Peyer's patch (tissue), 4 donors: Measurements from ENCODE around the gene NAV2. TPM values are rescaled to one million over a fixed set of nuclear protein-coding genes. Genes with fewer than 3 reads are reported as not detected.

Experiments used
- DNase-seq, 3 donors: peaks; one replicate each; pipeline ENCODE4 v3.0.0-alpha.2; 2017 to 2019
- H3K27ac ChIP-seq, 4 donors: fragments of 200-600 bp; sonication (generic); one replicate each; pipeline ENCODE4 v1.5.1; 2016 to 2019
- H3K27me3 ChIP-seq, 2 donors: fragments of 200-600 bp; sonication (generic); one replicate each; pipeline ENCODE4 v1.5.1; 2019
- H3K36me3 ChIP-seq, 3 donors: fragments of 200-600 bp; sonication (generic); one replicate each; pipeline ENCODE4 v1.5.1; 2016 to 2019
- H3K4me1 ChIP-seq, 4 donors: fragments of 200-600 bp; sonication (generic); one replicate each; pipeline ENCODE4 v1.5.1; 2016 to 2019
- H3K4me3 ChIP-seq, 4 donors: fragments of 200-600 bp; sonication (generic); 1 replicate in 3 of 4; 2 replicates in 1 of 4; pipeline ENCODE4 v1.5.1; 2016 to 2019; ENCODE audit warnings: mild to moderate bottlenecking in 1 of 4
- H3K9me3 ChIP-seq, 4 donors: fragments of 200-600 bp; sonication (generic); one replicate each; pipeline ENCODE4 v1.5.1; 2016 to 2019; ENCODE audit warnings: mild to moderate bottlenecking in 1 of 4
- POLR2A ChIP-seq, 2 donors: fragments of 450-650 bp; IDR thresholded peaks; one replicate each; pipeline ENCODE4 v1.5.1; 2017; ENCODE audit warnings: antibody characterized with exemption in 2 of 2, mild to moderate bottlenecking in 2 of 2, moderate library complexity in 2 of 2
- total RNA-seq, 4 donors: library from RNA; depleted of rRNA; stranded (reverse); fragments of >200 nt; gene quantifications; one replicate each; pipeline ENCODE4 v1.1.0, GENCODE V29; 2016
- TF ChIP-seq, protein P1 (sequence below), 6 experiments: fragments of 450-650 bp in 4 of 6; fragments of 200-600 bp in 2 of 6; sonication (generic) in 1 of 6; IDR thresholded peaks; one replicate each; pipeline ENCODE4 v1.5.1; 2017 to 2019; ENCODE audit warnings: antibody characterized with exemption in 6 of 6, mild to moderate bottlenecking in 3 of 6, moderate library complexity in 1 of 6

Gene NAV2
- total RNA-seq, 4 donors from 2014 or later = 6.0 to 48.7 (median 20.1) TPM

DNA sequence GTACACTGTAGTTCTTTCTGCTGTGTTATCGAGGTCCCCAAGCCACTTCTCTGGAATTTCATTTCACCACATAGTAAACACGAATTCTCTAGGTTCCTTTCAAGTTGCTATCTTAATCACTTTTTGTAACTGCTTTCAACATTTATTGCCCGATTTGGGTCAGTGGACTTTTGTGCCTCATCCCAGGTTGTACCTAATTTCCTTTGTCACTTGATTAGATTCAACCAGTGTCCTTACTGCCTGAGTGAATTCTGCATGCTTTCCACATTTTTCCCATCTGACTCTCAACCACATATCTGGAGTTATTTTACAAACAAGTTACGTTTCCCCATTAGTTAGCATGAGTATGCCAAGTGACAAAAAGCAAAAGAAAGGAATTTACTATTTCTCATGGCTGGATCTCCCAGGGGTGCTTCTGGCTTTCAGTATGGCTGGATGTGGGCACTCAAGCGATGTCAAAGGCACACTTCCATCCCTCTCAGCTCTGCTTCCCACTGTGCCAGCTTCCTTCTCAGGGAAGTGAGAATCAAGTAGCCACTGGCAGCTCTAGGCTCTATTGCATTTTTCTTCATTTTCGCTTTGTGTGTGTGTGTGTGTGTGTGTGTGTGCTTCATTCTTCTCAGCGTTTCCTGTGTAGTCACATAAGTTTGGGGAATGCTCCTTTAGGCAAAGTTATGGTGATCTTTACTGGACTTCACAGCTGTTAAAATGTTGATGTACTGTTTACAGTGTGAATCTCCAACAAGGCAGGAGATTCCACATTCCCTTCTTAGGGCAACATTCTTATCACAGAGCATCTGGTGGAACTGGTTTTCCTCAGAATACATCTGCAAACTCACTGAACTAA is 318.7 kb downstream of the NAV2 start:
- Histone ChIP-seq H3K4me1 (no peaks in the 10 kb centered on the region), H3K36me3 (no peaks in the 10 kb centered on the region), H3K9me3 (no peaks in the 10 kb centered on the region), H3K4me3 (no peak overlapping the region), H3K27me3 (no peaks in the 10 kb centered on the region), H3K27ac (no peak overlapping the region)
- DNase-seq = no peak
- no peak for TF ChIP-seq POLR2A (IDR thresholded peaks at IDR 0.05)
- TF ChIP-seq, protein P1, sequence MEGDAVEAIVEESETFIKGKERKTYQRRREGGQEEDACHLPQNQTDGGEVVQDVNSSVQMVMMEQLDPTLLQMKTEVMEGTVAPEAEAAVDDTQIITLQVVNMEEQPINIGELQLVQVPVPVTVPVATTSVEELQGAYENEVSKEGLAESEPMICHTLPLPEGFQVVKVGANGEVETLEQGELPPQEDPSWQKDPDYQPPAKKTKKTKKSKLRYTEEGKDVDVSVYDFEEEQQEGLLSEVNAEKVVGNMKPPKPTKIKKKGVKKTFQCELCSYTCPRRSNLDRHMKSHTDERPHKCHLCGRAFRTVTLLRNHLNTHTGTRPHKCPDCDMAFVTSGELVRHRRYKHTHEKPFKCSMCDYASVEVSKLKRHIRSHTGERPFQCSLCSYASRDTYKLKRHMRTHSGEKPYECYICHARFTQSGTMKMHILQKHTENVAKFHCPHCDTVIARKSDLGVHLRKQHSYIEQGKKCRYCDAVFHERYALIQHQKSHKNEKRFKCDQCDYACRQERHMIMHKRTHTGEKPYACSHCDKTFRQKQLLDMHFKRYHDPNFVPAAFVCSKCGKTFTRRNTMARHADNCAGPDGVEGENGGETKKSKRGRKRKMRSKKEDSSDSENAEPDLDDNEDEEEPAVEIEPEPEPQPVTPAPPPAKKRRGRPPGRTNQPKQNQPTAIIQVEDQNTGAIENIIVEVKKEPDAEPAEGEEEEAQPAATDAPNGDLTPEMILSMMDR (IDR thresholded peaks at IDR 0.05) = no peak

DNA sequence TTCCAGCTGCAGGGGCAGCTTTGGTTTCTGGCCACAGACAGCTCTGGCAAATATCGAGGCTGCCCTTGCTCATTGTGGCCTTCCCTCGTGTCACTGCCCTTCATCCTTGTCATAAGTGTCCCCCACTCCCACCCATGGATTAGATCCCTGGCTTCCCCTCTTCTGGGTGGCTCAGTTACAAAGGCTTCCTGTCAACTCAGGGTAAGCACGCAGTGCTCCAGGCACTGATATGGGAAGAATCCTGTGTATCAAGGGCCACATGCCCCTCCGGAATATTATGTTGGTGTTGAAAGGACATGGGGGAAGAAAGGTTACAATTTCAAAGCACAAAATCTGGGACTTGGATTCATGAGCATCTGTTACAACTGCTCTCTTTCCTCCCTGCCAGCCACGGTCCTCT is 319.5 kb downstream of the NAV2 start:
- no peak overlapping the region for H3K27ac ChIP-seq
- H3K9me3 ChIP-seq = no peaks in the 10 kb centered on the region
- no peaks in the 10 kb centered on the region for H3K4me1 ChIP-seq
- no peak overlapping the region for H3K4me3 ChIP-seq
- TF ChIP-seq POLR2A (IDR thresholded peaks at IDR 0.05) = no peak
- TF ChIP-seq, protein P1 (IDR thresholded peaks at IDR 0.05) = no peak
- H3K27me3 ChIP-seq = no peaks in the 10 kb centered on the region
- DNase-seq = no peak
- H3K36me3 ChIP-seq = no peaks in the 10 kb centered on the region

DNA sequence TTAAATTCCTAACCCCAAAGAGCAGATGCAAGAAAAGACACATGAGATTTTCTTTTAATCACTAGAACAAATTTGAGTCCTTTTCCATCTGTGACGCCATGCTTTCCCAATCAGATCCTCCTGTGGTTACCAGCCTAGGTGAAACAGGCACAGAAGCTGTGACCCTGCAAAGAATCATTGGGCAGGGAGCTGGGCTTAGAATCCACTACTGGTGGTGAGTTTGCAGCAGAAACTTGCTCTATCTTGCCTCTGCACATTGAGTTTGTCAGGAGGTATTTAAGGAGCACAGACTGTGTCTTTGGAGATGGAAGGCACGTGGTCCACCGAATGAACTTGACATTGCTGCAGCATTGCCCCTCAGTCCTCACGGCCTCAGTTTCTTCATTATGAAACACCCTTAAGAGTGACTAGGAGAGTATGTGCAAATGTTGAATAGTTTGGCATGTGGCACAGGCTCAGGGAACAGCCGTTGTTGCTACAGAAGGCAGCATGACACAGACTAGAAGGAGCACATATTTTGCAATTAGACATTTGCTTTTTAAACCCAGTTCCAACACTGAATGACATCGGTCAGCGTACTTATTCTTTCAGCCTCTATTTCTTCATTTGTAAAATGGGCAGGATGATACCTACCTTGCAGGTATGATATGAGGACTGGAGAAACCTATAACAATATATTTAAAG is 320.1 kb downstream of the NAV2 start:
- H3K4me3 ChIP-seq = no peak overlapping the region
- TF ChIP-seq, protein P1 (IDR thresholded peaks at IDR 0.05) = no peak
- TF ChIP-seq POLR2A (IDR thresholded peaks at IDR 0.05) = no peak

DNA sequence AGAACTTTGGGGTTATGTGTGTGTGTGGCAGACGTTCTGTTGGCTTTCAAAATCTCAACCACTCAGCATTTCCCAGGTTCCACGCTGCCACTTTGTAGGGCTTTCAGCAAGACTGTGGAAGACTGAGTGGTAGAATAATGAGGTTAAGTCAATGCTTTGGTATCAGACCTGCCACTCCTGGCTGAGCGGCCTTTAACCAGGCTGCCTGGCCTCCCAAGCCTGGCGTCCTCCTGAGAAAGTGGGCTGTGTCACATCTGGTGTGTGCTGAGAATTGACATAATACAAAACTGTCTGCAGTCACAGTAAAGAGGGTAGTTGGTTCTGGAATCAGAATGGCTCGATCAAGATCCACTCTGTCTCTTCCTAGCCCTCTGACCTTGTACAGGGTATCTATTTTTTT is 321.2 kb downstream of the NAV2 start:
- no peak for TF ChIP-seq POLR2A (IDR thresholded peaks at IDR 0.05)
- TF ChIP-seq, protein P1 (IDR thresholded peaks at IDR 0.05) = no peak
- H3K4me1 ChIP-seq = no peaks in the 10 kb centered on the region

More for the DNA sequence above, 320.1 kb downstream of the NAV2 start:
- DNase-seq = no peak
- no peaks in the 10 kb centered on the region for H3K9me3 ChIP-seq
- no peaks in the 10 kb centered on the region for H3K27me3 ChIP-seq
- no peaks in the 10 kb centered on the region for H3K36me3 ChIP-seq
- H3K27ac ChIP-seq = no peak overlapping the region
- H3K4me1 ChIP-seq = no peaks in the 10 kb centered on the region

DNA sequence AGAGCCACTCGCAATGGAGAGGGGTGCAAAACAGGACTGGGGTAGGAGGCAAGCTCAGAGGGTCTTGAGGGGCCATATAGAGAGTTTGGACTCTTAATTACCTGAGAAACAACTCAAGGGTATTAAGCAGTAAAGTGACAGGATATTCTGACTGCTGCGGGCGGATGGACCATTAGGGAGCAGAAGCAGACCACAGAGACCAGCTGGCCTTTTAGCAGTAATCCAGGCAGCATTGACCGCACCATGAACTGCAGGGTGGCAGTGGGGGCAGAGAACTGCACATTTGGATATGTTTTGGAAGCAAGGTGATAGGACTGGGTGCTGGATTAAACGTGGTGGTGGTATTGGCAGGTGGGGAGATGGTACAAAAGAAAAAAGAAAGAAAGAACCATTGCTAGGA is 322.3 kb downstream of the NAV2 start:
- TF ChIP-seq, protein P1 (IDR thresholded peaks at IDR 0.05) = no peak
- TF ChIP-seq POLR2A (IDR thresholded peaks at IDR 0.05) = no peak
- no peaks in the 10 kb centered on the region for H3K4me1 ChIP-seq
- H3K36me3 ChIP-seq = peaks cover 0 to 5% (median 0%) of the 10 kb centered on the region in 3 donors
- H3K27me3 ChIP-seq = no peaks in the 10 kb centered on the region
- no peaks in the 10 kb centered on the region for H3K9me3 ChIP-seq
- H3K4me3 ChIP-seq = no peak overlapping the region
- no peak for DNase-seq
- no peak overlapping the region for H3K27ac ChIP-seq

More for the DNA sequence above, 321.2 kb downstream of the NAV2 start:
- peaks cover 0 to 3% (median 0%) of the 10 kb centered on the region in 3 donors for H3K36me3 ChIP-seq
- H3K4me3 ChIP-seq = no peak overlapping the region
- H3K9me3 ChIP-seq = no peaks in the 10 kb centered on the region
- no peak for DNase-seq
- H3K27ac ChIP-seq = no peak overlapping the region
- H3K27me3 ChIP-seq = no peaks in the 10 kb centered on the region
